ENCODE results near the gene TNS3.
"Not testable (repeated sequence)": the region's sequence is repeated elsewhere in the genome, so short reads cannot be mapped to it uniquely, and the experiment has no call there.

Gene TNS3

DNA sequence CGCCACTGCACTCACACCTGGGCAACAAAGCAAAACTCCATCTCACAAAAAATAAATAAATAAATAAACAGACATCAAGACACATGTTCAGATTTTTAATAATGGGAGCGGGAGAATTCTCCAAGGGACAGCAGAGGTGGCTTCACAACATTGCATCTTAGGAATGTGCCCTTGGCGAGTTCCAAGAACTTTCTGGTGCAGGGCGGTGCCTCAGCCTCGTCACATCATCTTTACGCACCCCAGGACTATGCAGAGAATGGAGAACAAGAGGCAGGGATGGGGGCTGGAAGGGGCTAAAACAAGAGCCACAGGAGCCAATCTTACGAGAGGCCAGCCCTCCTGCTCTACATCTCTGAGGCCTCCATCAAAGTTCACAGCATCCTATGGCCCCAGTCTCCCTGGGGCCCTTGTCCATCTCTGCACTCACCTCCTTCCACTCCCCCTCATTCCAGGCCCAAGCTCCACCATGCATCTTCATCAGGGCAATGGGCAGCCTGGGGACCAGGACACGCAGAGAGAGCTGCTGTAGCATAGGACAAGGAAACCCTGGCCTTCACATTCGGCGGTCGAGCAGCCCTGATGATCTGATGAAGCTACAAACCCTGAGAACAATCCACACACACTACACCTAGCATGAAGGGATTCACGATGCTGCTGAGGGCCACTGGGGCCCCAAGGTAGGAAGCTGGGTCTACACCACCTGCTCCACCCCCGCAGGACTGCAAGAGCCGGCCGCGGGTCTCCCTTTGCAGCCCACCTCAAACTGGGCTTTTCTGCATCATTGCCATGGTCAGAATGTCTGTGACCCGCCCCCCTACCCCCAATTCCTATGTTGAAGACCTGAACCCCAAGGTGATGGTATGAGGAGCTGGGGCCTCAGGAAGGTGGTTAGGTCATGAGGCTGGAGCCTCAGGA is 22.3 kb downstream of the TNS3 start:
- DNase-seq: no peak

- no peak for DNase-seq
These were observed 23.9 kb downstream of the TNS3 start for GRCh38 chr7:47557694-47558670.

DNA sequence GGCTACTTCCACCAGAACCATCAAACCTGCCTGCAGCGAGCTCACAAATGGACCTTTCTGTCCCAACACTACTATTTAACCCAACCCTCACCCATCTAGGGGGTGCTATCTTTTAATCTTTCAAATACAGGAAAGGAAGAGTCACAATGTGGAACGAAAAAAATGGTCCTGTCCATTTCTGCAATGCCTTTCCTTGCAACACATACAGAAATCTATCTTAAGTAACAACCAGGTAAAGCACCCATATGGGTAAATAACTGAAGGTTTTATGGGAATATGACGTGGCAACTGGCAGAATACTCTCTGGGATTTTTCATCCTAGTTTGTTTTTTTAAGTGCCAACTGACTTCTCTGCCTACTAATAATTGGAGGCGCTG is 24.6 kb downstream of the TNS3 start:
- DNase-seq: no peak

GRCh38 chr7:47556511-47557180 is 25.3 kb downstream of the TNS3 start:
- DNase-seq: no peak

DNA sequence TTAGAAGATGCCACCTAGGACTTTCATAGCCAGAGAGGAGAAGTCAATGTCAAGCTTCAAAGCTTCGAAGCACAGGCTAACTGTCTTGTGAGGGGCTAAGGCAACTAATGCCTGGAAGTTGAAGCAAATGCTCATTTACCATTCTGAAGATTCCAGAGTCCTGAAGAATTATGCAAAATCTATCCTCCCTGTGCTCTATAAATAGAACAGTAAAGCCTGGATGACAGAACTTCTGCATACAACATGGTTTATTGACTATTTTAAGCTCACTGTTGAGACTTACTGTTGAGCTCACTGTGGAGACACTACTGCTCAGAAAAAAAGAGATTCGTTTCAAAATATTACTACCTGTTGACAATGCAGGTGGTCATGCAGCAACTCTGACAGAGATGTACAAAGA is 28.6 kb downstream of the TNS3 start:
- DNase-seq: no peak

- DNase-seq: no peak
These were observed 29.3 kb downstream of the TNS3 start for GRCh38 chr7:47552621-47553020.

- DNase-seq: no peak
These were observed 30.1 kb downstream of the TNS3 start for GRCh38 chr7:47551668-47552440.

DNA sequence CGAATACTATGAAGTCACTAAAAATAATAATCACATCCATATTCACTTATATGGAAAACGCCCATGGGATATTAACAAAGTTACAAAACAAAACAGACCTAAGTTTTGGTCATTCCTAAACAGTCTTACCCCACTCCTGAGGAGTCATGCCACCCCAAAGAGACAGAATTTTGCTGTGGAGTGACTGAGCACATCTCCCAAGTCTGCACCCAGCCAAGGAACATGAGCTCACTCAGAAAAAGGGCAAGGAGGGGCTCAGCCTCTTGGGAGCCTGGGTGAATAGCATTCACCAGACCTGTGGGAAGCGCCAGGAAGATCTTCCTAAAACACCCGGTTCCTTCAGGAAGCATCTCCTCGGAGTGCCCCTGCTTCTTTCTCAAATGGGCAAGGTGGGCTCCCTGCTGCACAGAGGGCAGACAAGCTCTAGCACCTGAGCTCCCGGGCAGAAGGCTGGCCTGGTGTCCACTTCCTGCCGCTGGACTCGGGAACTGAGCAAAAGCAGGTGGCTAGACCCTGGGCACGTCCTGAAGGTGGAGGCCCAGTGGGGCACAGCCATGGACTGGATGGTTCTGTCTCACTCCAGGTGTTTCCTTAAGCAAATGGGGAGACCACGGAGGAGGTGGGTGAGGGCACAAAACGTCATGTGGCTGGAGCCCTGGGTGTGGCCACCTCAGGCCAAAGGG is 31.0 kb downstream of the TNS3 start:
- DNase-seq: no peak

GRCh38 chr7:47549916-47550315 is 32.0 kb downstream of the TNS3 start:
- no peak for DNase-seq

DNA sequence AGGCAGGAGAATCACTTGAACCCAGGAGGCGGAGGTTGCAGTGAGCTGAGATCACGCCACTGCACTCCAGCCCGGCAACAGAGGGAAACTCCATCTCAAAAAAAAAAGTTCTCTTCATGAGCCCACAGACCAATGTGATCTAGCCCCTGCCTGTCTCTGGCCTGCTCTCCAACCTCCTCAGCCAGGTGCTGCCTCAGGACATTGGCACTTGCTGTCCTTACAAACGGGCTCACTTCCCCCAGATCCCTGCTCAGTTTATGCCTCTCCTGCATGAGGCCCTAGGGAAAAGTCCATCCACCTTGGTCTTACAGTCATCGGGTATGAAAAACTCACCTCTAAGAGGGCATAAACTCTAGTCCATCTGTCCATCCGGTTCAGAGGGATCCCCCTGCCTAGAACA is 32.5 kb downstream of the TNS3 start:
- no peak for DNase-seq

- no peak for DNase-seq
These were observed 33.4 kb downstream of the TNS3 start for GRCh38 chr7:47548546-47548945.

- no peak for DNase-seq
These were observed 35.0 kb downstream of the TNS3 start for GRCh38 chr7:47546733-47547494.

DNA sequence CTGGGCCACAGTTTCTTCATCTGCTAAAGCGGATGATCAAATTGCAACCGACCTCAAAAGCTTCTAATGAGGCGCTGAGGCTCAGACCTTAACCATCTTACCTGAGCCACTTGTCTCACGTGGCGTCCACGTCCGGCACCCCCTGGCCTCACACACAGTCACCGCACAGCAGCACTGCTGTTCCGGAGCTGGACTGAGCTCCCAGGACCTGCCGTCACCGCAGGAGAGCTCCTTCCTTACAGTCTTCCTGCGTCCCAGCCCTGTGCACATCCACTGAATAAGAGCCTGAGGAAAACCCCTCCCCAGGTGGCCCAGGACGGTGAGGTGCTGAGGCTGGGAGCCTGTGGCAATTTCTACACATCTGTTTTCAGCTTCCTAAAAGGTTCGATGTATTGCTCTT is 35.7 kb downstream of the TNS3 start:
- DNase-seq: no peak

GRCh38 chr7:47544416-47544815 is 37.5 kb downstream of the TNS3 start:
- no peak for DNase-seq

DNA sequence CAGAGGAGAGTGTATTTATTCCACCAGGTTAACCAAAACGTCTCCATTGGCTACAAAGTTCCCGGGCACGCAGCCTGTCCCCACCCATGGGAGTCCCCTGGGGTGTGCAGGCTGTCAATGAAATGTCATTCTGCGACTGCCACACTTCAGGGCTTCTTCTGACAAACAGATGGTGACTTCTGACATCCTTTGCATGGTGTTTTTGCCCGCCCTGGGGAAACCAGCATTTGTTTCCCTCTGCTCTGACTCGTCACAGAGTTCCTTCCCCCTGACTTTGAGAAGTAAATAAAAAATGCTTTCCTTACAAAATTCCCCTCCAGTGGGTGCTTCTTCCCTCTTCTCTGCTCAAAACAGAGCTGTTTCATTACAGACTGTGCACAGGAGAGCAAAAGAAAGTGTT is 38.2 kb downstream of the TNS3 start:
- DNase-seq: no peak

DNA sequence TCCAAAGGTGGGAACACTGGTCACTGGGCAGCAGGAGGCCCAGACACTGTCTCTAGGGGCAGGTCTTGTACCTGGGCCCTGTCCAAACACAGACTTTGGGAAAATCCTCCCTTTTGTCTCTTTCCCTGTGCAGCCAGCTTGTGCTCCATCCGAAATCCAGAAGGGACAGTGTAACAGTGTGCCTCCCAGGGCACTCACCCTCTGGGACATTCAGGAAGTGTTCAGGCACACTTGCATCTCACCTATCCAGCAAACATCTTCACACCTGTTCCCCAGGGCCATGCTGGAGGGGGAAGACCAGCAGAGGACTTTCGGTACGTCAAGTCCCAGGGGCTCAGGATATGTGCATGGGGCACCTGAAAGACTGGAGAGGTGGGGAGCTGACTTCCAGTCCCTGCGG is 38.9 kb downstream of the TNS3 start:
- no peak for DNase-seq

GRCh38 chr7:47542051-47542450 is 39.9 kb downstream of the TNS3 start:
- DNase-seq: no peak

- not testable (repeated sequence) for DNase-seq
These were observed 40.4 kb downstream of the TNS3 start for GRCh38 chr7:47541485-47541884.

DNA sequence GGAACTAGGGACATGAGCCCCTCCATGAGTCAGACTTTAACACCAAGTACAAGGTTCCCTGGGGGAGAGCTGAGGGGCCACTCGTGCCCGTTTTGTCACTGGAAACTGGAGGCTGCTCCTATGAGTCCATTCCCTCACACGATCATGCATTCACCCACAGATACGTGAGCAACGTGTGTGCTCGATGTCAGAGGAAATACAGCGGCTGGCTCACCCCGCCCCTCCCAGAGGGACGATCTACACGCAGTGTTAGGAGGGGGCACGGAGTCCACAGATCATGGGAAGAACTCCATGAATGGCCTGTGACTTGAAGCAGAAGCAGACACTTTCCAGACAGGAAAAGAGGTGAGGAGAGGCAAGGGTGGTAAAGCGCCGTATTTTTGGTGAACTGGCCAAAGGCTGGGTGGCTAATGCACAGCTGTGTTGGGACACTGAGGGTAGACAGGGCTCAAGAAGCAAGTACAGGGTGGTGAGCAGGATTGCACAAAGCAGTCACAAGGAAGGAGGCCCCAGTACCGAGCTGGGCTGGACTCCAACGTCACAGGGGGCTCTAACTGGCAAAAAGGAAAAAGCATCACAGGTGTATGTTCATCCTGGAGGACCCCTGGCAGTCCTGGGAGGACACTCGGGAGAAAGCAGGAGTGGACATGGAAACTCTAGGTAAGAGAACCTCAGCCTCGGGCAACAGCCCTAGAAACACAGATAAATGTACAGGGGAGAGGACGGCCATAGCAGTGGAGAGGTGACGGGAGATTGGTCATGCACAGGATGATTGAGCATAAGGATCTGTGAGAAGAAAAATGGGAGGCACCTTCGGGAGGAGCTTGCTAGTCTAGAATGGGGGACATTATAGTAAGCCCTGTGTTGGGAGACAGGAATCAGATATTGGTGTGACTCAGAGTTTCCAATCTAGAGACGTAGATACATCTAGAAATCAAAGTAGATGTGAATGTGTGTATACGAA is 41.2 kb downstream of the TNS3 start:
- no peak for DNase-seq

DNA sequence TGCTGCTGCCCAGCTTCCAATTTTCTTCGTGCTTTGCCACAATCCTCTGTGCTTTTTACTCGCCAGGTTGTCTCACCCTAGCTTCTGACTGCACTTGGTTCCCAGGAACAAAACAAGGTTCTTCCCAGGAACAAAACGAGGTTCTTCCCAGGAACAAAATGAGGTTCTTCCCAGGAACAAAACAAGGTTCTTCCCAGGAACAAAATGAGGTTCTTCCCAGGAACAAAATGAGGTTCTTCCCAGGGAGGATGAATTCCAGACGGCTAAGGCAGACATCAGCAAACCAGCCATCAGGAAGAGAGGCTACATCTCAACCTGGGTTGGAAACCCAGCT is 41.9 kb downstream of the TNS3 start:
- DNase-seq: no peak

All from activated CD8-positive, alpha-beta memory T cell treated with anti-CD3 and anti-CD28 coated beads, Interleukin-2, amount 50 U/mL, for 4 hours (primary cell).